GM23338 (cell line): ENCODE results near the gene RTP4.

Experiments
- EZH2 ChIP-seq: fragments of 200-600 bp; sonication (generic); IDR thresholded peaks from one replicate; pipeline ENCODE4 v1.8.0; 2017; ENCODE audit warnings: antibody characterized with exemption, mild to moderate bottlenecking, low read depth; ENCODE audit not compliant: unreplicated experiment
- POLR2AphosphoS5 ChIP-seq: IDR thresholded peaks from 2 replicates; pipeline ENCODE4 v1.6.1; 2016; ENCODE audit warnings: antibody characterized with exemption, low read depth
- REST ChIP-seq: IDR thresholded peaks from one replicate; pipeline ENCODE4 v1.6.1; 2018; ENCODE audit warnings: antibody characterized with exemption; ENCODE audit not compliant: unreplicated experiment
- TF ChIP-seq, protein P1 (sequence below), 2 experiments: fragments of 200-600 bp in 1 of 2; sonication (generic) in 1 of 2; conservative IDR thresholded peaks; 2 replicates each; pipeline versions ENCODE4 v1.5.1 to v1.6.1; 2016 to 2017; ENCODE audit warnings: antibody characterized with exemption in 2 of 2, low read depth in 2 of 2, mild to moderate bottlenecking in 2 of 2, moderate library complexity in 1 of 2

DNA sequence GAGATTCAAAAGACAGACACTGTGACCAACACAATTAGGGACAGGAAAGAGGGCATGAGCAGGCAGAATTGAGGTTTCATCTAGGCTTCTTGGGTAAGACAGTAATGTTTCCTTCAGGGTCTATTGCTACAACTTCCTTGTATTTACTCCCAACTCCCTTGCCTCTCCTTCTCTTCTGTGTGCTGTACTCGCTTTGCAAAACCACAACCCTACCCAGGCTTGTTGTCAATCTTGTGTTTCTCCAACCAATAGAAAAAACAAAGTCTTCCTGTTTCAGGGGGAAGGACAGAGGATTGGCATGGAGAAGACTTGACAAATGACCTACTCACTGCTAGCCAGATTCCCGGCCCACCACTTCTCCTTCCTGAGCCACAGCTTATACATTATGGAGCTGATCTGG, 40.3 kb upstream of the RTP4 start:
- TF ChIP-seq, protein P1, sequence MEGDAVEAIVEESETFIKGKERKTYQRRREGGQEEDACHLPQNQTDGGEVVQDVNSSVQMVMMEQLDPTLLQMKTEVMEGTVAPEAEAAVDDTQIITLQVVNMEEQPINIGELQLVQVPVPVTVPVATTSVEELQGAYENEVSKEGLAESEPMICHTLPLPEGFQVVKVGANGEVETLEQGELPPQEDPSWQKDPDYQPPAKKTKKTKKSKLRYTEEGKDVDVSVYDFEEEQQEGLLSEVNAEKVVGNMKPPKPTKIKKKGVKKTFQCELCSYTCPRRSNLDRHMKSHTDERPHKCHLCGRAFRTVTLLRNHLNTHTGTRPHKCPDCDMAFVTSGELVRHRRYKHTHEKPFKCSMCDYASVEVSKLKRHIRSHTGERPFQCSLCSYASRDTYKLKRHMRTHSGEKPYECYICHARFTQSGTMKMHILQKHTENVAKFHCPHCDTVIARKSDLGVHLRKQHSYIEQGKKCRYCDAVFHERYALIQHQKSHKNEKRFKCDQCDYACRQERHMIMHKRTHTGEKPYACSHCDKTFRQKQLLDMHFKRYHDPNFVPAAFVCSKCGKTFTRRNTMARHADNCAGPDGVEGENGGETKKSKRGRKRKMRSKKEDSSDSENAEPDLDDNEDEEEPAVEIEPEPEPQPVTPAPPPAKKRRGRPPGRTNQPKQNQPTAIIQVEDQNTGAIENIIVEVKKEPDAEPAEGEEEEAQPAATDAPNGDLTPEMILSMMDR (conservative IDR thresholded peaks at IDR 0.05; ENCODE audit: low read depth in 2 of 2), result no peak
- no peak for TF ChIP-seq EZH2
- no peak for TF ChIP-seq POLR2AphosphoS5
- TF ChIP-seq REST, result no peak
